Erythroblast (primary cell): ENCODE results near the gene MAOA.

Experiments
- DNase-seq, 2 experiments: peaks; one replicate each; lab custom pipeline; 2025; lab: John Stamatoyannopoulos, UW
- GATA1 ChIP-seq: IDR thresholded peaks from 2 replicates; pipeline ENCODE4 v1.6.1; 2011; ENCODE audit warnings: low read depth, mild to moderate bottlenecking, control low read depth, low read length, moderate library complexity
- POLR2A ChIP-seq: IDR thresholded peaks from 2 replicates; pipeline ENCODE4 v1.6.1; 2011; ENCODE audit warnings: mild to moderate bottlenecking, low read length

MAOA gene

DNA sequence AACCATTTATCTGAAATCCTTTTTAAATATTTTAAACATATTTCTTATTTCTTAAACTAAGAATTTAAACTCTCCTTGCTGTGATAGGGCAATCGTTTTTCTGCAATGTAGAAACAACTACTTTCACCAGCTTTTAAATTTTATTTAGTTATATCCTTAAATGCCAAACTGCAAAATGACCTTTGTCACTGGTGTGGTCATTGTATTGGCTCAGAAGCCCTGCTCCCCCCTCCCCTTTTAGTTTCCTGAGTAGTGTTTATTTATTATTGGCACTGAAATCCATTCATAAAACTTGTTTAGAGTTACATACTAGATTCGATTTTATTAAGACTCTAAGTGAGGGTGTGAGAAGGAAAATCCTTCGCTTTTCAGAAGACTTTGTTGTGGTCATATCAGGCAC is 23.0 kb downstream of the MAOA start:
- no peak for TF ChIP-seq POLR2A
- no peak for TF ChIP-seq GATA1
- no peak for DNase-seq

DNA sequence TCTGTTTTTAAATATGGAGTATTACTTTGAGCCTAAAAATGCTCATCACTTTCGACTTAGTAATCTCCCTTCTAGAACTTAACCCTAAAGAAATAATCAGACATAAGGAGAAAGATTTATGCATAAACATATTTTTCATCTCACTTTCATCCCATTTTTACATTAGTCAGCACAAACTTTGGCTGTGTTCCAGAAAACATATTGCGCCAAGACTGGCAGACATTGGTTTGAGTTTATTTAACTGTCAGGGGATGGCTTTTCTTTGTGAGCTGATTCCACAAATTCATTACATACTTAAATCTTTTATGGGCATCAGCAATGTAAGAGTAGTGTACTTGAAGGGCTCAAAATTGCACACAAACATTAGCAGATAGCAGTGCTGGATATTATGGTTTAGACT is 23.7 kb downstream of the MAOA start:
- DNase-seq: peak; percentile 19 to 28
- TF ChIP-seq GATA1 (no peak), POLR2A (no peak)

DNA sequence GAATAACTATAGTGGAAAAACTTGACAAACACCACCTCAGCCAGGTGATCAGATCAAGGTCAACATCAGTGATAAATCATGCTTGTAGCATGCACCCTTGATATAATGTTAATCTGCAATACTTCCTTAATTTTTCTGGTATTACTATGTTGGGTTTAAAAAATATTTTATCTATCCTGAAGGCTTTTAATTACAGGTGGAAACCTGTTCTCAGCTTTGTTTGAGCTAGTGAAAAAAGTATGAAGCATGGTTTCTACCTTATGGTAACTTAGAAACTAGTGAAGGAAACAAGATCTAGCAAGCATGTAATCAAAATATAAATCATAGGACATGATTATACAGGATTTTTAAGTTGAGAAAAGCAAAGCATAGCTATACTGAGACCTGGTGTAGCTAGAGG is 26.6 kb downstream of the MAOA start:
- TF ChIP-seq POLR2A (no peak), GATA1 (no peak)
- no peak for DNase-seq

DNA sequence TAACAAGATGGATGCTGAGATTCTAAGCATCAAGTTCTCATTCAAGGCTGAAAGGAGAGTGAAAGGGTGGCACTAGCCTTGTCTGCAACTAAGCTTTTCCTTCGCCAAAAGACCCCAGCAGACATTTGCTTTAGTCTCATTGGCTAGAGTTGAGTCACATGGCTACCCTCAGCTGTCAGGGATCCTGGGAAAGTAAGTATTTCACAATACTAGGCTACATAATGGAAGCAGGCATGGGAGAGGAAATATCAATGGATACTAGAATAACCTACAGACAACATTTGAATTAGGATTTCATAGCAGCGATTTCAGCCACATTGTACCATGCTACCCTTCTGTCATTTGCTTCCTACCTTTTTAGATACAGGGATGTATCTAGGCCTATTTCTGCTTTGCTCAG is 29.1 kb downstream of the MAOA start:
- DNase-seq: no peak
- TF ChIP-seq POLR2A (no peak), GATA1 (no peak)

DNA sequence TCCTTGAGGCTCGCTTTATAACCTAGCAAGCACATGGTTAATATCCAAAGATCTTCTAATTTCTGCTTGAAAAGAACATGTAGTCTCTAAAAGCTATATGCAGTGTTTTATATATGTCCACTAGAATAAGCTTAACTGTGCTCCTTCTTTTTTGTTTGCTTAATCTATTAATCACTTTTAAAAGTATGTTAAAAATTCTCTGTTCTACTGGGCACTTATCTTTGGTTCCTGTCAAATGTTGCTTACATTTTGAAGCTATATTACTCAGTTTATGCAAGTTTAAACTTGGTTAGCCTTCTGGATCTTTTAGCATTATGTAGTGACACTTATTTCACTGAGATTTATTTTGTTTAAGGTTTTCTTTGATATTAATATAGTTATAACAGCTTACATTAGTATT is 32.5 kb downstream of the MAOA start:
- DNase-seq: no peak
- no peak for TF ChIP-seq GATA1
- no peak for TF ChIP-seq POLR2A

DNA sequence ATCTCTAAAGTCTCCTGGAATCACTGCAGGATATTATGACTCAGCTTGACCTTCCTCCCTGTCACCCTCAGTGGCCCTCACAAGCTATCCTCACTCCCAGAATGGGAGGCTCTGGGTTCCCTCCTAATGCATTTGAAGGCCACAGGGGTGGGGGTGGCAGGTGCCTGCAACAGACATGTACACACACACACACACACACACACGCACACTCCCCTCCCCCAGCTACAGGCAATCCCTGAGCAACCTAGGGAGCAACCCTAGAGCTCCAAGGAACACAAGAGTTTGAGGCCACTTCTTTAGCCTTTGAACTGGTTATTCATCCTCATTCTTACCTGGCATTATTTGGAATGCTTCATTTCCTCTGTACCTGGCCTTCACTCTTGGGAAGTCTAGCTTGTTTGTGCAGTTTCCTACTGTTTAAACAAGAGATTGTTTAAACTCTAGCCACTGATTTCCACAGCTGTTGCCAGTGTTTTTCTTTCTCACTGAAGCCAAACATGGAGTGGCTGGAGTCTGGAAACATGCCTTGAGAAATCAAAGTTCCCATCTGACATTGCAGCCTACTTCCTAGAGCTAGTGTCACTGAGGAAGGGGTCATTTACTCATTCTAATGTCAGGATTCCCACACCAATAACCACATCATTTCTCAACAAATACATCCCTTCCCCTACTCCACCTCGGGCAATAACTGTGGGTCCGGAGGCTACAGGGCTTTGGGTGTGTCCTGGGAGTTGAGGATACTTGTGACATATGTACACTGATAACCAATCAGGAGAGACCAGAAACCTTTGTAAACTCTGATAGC is 37.7 kb downstream of the MAOA start:
- DNase-seq: peak; percentile 23 to 67
- TF ChIP-seq POLR2A: no peak

DNA sequence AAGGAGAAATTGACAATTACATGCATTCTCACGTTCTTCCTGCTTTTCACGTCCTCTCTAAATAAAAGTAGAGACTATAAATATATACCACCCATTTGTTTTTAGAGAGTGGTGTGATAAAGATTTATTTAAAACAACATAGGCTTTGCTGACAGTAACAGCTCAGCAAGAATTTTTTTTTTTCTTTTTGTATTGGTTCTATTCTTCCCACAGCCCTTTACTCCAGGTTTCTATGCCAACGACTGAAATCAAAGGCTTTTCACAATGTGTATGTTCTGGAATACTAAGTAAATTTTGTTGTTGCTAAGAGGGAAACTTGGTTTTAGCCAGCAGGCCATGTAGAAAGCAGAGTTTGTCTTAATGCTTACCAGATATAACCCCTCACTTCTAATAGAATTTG is 43.4 kb downstream of the MAOA start:
- no peak for TF ChIP-seq POLR2A
- no peak for TF ChIP-seq GATA1
- DNase-seq: no peak

DNA sequence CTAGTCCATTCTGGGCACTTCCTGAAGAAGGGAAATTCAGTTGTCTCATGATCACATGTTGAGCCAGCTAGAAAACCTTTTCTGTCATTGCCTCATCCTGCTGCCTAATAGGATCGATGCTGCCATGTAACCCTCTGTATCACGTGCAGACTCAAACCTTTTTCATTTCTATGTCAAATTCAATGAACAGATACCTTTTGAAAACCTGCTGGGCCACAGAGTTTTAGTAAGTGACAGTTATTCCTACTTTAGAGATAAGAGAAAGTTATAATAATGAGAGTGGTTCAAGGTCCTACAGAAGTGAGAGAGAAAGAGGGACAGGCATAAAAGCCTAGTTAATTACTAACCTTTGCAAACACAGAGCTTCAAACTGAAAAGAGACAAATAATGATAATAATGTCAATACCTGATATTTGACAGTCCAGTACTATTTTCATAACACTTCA is 46.0 kb downstream of the MAOA start:
- no peak for DNase-seq
- TF ChIP-seq GATA1: no peak
- no peak for TF ChIP-seq POLR2A

DNA sequence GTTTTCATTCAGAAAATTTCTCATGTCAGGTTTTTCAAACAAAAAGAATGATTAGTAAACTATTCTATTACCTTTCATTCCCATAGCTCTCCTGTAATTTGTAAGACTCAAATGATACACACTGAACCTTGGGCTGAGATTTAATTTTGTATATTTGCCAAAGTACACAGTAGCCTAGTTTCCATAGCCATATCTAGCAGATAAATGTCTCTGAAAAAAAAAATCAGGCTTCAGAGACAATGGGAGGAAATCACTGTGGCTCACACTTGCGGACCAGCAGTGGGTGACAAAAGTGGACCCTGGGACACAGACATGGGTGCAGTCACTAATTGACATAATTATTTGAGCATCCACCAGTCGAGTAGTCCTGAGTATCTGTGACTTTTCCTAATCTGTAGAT is 46.6 kb downstream of the MAOA start:
- no peak for DNase-seq
- TF ChIP-seq POLR2A: no peak
- TF ChIP-seq GATA1: no peak

DNA sequence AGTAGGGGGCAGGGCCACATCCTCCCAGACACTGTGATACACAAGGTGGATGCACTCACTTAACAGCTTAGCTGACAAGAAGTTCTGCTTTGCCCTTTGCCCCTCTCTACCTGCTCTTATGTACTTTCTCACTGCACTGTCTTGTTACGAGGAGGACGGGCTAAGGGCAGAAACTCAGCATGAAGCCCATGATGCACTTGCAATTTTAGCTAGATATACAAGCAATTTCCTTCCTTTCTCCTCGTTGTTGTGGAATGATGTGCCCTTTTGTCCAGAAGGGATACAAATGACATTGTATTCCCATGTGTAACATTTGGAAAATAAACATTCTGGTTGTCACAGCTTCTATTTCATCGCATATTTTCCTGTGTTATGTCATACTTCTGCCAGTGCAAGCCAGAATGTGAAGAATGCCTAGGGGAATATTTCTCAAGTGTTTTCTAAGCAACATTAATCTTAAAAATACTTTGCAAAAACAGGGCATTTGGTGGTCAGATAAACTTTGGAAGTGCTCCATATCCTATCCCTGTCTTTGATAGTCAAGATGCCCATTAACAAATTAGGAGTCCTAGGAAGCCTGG is 47.2 kb downstream of the MAOA start:
- TF ChIP-seq POLR2A (no peak), GATA1 (no peak)
- DNase-seq: no peak

DNA sequence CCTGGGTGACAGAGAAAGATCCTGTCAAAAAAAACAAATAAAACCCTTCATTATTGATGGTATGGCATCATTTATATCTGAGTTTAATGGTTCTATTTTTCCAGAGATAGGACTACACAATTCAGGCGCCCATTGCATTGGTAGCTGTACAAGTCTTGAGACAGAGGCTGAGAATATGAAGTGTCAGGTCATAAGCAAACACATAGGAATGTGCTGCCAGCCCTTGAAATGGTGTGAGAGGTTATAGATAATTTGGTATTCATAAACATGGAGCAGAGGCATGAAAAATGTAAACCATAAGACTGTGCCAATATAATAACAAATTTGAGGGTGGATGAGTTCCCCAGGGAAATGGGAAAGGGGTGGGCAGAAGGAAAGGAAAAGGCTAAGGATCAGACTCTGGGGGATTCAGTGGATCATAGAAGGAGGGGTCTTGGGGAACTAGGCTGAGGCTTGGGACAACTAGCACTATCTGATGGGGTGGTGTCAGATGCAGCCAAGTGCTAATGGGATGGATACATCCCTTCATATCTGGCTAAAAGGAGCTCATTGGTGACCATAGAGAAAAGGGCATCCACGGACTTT is 50.8 kb downstream of the MAOA start:
- no peak for DNase-seq
- TF ChIP-seq GATA1: no peak
- no peak for TF ChIP-seq POLR2A

DNA sequence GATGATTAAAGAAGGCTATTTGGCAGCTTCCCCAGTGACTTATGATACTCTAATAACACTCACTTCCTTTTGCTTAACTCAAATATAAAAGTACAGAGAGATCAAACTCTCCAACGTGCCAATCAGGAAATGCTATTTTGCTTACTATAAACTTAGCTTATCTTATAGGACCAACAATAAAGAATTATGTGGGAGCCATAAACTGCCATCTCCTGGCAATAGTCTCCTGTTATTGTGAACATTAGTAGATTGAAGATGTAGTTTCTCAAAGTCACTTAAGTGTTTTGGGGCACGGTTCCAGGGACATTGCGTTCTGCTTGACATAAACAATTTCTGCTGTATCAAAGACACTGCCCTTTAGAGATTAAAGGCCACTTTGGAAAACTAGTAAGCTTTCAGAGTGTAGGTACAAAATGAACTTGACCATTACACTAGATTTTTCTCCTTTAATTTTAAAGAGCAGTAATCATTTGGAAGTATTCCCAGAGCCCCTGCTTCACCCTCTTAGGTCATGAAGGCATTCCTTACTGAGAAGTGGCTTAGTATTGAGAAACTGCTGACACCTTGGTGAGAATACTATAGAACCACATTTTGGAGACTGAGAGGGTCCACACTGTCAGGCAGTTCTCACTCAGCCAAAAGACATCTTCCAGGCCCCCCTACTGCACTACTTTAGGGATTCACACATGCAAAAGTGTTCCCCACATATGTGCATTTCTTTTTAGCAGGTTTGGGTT is 51.9 kb downstream of the MAOA start:
- DNase-seq: no peak
- TF ChIP-seq POLR2A (no peak), GATA1 (no peak)

DNA sequence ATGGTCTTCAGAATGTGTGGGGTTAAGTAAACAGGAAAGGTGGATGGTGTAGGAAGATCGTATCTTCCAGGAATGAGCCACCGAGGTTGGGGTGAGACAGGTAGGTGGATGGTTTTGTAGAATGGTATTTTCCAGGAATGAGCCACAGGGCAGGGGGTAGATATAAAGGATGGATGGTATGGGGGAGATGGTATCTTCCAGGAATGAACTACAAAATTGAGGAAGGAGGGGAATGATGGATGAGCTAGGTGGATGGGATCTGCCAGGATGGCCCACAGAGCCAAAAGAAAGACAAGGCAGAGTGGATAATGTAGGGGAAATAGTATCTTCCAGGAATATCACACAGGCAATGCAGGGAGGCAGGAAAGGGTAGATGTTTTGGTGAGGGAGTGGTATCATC is 60.0 kb downstream of the MAOA start:
- no peak for DNase-seq

DNA sequence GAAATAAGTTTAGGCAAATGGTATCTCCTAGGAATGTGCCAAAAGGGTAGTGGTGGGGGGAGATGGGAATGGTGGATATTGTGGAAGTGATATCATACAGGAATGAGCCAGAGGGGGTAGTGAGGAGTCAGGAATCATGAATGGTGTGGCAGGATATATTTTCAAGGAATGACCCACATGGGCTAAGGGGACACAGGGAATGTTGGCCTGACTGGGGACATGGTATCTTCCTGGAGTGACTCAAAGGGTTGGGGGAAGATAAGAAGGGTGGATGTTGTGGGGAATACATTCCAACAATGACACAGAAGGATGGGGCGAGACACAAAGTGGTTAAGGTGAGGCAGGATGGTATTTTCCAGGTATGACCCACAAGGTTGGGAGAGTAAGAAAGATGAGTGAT is 60.6 kb downstream of the MAOA start:
- no peak for TF ChIP-seq GATA1
- no peak for TF ChIP-seq POLR2A

More for the DNA sequence above, 60.0 kb downstream of the MAOA start:
- no peak for TF ChIP-seq POLR2A
- TF ChIP-seq GATA1: no peak

DNA sequence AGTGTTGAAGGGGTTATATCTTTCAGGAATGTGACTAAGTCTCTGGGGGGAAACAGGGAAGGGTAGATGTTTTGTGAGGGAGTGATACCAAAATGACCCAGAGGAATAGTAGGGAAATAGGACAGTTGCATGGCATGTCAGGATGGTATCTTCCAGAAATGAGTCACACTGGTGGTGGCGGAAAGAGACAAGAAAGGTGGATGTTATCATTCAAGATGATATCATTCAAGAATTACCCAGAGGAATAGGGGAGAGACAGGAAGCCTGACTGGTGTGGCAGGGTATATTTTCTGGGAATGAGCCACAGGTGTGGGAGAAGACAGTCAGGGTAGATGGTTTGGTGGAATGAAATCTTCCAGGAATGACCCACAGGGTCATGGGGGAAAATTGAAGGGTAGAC is 61.1 kb downstream of the MAOA start:
- no peak for TF ChIP-seq GATA1
- no peak for TF ChIP-seq POLR2A

More for the DNA sequence above, 60.6 kb downstream of the MAOA start:
- no peak for DNase-seq

More for the DNA sequence above, 61.1 kb downstream of the MAOA start:
- no peak for DNase-seq
